Osteocyte (in vitro differentiated cells): Measurements from ENCODE around the gene JOSD2. TPM values are rescaled to one million over a fixed set of nuclear protein-coding genes. Genes with fewer than 3 reads are reported as not detected.

Source experiments
- DNase-seq: peaks from one replicate; pipeline ENCODE4 v3.0.0; 2021; ENCODE audit warnings: mixed read lengths; ENCODE audit not compliant: unreplicated experiment; ENCODE audit errors: extremely low spot score
- H3K27ac Mint-ChIP-seq: one replicate; pipeline ENCODE4 v1.8.0; 2021; ENCODE audit warnings: mild to moderate bottlenecking, mixed read lengths; ENCODE audit not compliant: unreplicated experiment
- H3K27me3 Mint-ChIP-seq: one replicate; pipeline ENCODE4 v1.8.0; 2021; ENCODE audit warnings: mixed read lengths; ENCODE audit not compliant: unreplicated experiment
- H3K36me3 Mint-ChIP-seq: one replicate; pipeline ENCODE4 v1.8.0; 2021; ENCODE audit warnings: mixed read lengths; ENCODE audit not compliant: unreplicated experiment
- H3K4me1 Mint-ChIP-seq: one replicate; pipeline ENCODE4 v1.8.0; 2021; ENCODE audit warnings: mixed read lengths; ENCODE audit not compliant: unreplicated experiment
- H3K4me3 Mint-ChIP-seq: one replicate; pipeline ENCODE4 v1.8.0; 2021; ENCODE audit warnings: mild to moderate bottlenecking, moderate library complexity, mixed read lengths; ENCODE audit not compliant: unreplicated experiment
- H3K9me3 Mint-ChIP-seq: one replicate; pipeline ENCODE4 v1.8.0; 2021; ENCODE audit warnings: mixed read lengths; ENCODE audit not compliant: unreplicated experiment
- total RNA-seq: library from RNA; stranded (reverse); gene quantifications from 2 replicates; pipeline ENCODE4 v1.2.1, GENCODE V29; 2021
- TF ChIP-seq, protein P1 (sequence below): fragments of 200-600 bp; sonication (generic); IDR thresholded peaks from 2 replicates; pipeline ENCODE4 v1.5.0; 2021; ENCODE audit warnings: antibody characterized with exemption, mild to moderate bottlenecking, moderate library complexity

The JOSD2 gene
- total RNA-seq, 1 donor from 2014 or later: 43.7 TPM

- H3K4me3 Mint-ChIP-seq: no peak overlapping the region
- H3K4me1 Mint-ChIP-seq: no peaks in the 10 kb centered on the region
- TF ChIP-seq, protein P1, sequence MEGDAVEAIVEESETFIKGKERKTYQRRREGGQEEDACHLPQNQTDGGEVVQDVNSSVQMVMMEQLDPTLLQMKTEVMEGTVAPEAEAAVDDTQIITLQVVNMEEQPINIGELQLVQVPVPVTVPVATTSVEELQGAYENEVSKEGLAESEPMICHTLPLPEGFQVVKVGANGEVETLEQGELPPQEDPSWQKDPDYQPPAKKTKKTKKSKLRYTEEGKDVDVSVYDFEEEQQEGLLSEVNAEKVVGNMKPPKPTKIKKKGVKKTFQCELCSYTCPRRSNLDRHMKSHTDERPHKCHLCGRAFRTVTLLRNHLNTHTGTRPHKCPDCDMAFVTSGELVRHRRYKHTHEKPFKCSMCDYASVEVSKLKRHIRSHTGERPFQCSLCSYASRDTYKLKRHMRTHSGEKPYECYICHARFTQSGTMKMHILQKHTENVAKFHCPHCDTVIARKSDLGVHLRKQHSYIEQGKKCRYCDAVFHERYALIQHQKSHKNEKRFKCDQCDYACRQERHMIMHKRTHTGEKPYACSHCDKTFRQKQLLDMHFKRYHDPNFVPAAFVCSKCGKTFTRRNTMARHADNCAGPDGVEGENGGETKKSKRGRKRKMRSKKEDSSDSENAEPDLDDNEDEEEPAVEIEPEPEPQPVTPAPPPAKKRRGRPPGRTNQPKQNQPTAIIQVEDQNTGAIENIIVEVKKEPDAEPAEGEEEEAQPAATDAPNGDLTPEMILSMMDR: no peak
- no peak for DNase-seq
- no peaks in the 10 kb centered on the region for H3K9me3 Mint-ChIP-seq
- no peak overlapping the region for H3K27ac Mint-ChIP-seq
- no peaks in the 10 kb centered on the region for H3K36me3 Mint-ChIP-seq
- no peaks in the 10 kb centered on the region for H3K27me3 Mint-ChIP-seq
These were observed 6.1 kb upstream of the JOSD2 start for GRCh38 chr19:50516964-50517703.

DNA sequence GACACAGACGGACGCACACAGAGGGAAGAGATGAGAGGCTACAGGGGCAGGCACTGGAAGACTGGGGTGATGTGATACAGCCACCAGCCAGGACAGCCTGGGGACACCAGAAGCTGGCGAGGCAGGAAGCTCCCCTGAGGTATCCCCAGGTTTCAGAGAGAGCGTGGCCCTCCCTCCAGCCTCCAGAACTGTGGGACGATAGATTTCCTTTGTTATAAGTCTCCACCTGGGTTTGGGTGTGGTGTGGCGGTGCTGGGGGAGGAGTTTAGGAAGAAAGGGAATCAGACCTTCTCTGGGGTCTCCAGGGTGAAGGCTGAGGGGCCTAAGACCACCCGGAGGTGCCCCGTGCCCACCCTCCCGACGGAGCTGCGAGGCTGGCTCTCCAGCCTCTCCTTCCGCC is 5.5 kb upstream of the JOSD2 start:
- DNase-seq: no peak
- TF ChIP-seq, protein P1: no peak
- no peaks in the 10 kb centered on the region for H3K27me3 Mint-ChIP-seq
- H3K36me3 Mint-ChIP-seq: no peaks in the 10 kb centered on the region
- H3K4me1 Mint-ChIP-seq: peaks cover 4% of the 10 kb centered on the region
- no peaks in the 10 kb centered on the region for H3K9me3 Mint-ChIP-seq
- H3K4me3 Mint-ChIP-seq: no peak overlapping the region
- H3K27ac Mint-ChIP-seq: no peak overlapping the region

DNA sequence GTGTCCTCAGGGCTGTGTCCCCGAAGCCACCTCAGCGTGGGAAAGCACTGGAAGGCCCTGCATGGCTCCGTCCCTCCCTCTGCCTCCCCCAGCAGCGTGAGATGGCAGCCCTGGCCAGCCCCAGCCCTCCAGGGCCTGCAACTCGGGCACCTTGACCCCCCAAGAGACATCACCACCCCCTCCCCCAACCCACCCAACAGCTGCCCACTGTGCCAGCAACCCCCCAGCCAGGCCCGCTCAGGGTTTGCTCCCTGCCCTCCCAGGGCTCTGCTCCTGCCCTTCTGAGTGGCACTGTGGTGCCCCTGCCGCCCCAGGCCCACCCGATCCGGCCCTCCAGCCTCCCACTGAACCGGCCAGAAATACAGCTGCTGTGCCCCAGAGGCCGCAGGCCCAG is 4.2 kb upstream of the JOSD2 start:
- Mint-ChIP-seq H3K9me3 (no peaks in the 10 kb centered on the region), H3K27me3 (no peaks in the 10 kb centered on the region), H3K4me1 (peaks cover 12% of the 10 kb centered on the region), H3K27ac (no peak overlapping the region), H3K36me3 (no peaks in the 10 kb centered on the region), H3K4me3 (no peak overlapping the region)
- DNase-seq: no peak
- TF ChIP-seq, protein P1: no peak

DNA sequence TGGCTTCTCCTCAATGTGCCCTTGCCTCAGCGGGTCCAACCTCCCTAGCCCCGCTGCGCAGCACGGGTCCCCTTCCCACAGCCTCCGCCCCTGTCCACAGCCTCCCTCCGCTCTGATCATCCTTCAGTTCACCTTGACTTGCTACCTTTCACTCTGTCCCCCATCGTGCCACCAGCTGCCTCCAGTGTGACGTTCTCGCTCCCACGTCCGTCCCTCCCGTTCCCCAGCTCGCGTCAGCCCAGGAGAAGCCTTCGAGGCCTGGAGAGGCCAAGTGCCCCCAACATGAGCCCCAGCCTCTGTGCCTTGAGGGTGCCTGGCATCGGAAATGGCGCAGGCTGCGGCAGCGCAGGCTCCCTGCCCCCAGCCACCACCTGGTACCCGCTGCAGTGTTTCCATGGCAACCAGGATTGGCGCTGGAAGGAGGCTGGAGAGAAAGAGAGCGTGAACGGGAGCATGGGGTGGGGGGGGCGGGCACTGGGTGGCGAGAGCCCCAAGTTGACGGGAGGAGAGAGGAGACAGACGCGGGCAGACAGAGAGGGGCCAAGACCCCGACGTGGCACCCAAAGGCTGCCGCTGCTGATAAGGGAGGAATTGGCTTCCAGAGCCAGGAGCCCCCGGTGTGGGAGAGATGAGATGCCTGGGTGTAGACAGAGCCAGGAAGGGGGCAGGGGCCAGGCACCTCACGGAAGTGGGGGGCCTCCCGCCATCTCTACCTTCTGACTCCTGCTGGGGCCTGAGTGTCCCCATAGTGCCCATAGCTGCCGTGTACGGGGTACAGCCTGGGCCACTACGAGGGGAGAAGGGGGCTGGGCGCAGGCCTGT is 3.6 kb upstream of the JOSD2 start:
- Mint-ChIP-seq H3K4me3 (no peak overlapping the region), H3K36me3 (no peaks in the 10 kb centered on the region), H3K9me3 (no peaks in the 10 kb centered on the region), H3K27ac (no peak overlapping the region), H3K4me1 (peaks cover 15% of the 10 kb centered on the region), H3K27me3 (no peaks in the 10 kb centered on the region)
- DNase-seq: no peak
- TF ChIP-seq, protein P1: no peak

DNA sequence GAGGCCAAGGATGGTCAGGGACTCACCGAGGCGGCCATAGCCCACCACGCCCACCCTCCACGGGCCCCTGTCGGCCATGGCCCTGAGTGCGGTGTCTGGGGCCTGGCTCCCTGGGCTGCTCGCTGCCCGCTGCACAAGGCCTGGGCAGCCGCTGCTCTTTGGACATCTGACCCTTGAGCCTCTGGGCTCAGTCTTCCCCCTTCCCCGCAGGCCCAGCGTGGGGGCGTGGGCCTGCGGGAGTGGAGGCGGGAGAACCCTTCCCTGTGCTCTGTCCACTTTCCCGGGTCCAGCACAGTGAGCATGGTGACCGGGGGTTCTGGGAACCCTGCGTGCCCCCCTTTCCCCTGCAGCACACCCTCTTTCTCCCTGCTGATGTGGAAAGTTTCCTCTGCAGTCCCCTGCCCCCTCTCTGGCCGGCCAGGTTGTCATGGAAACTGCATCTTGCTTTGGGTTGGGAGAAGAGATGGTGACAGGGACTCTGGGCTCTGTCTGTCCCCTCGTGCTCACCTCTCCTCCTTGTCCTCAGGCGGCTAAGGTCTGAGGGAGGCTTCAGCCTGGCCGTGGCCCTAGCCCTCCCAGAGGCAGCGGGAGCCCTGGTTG is 2.9 kb upstream of the JOSD2 start, which contains the start of gene ASPDH:
TSS of gene ASPDH (minus strand) at position 168 of the 600 bp plus-strand sequence. CDS start at position 78, 90 bp downstream.
- Mint-ChIP-seq H3K27ac (no peak within 1 kb of the TSS), H3K4me1 (peaks cover 19% of the 10 kb centered on the region), H3K9me3 (no peaks in the 10 kb centered on the region), H3K27me3 (no peaks in the 10 kb centered on the region), H3K4me3 (peak within 1 kb of the TSS; percentile 45), H3K36me3 (no peaks in the 10 kb centered on the region)
- TF ChIP-seq, protein P1: no peak
- DNase-seq: no peak
